Large intestine (tissue), 3 donors: ENCODE measurements around the gene JPH2. TPM values are rescaled to one million over a fixed set of nuclear protein-coding genes. Genes with fewer than 3 reads are reported as not detected.
"Not testable (repeated sequence)": the region's sequence is repeated elsewhere in the genome, so short reads cannot be mapped to it uniquely, and the experiment has no call there.

Experiments
- DNase-seq, 2 donors: peaks; one replicate each; pipeline versions ENCODE4 v3.0.0 to v3.0.0-alpha.2; 2013
- H3K27ac ChIP-seq: one replicate; pipeline ENCODE4 v1.5.1; 2013; ENCODE audit warnings: low read length
- H3K27me3 ChIP-seq: 2 replicates; pipeline ENCODE4 v1.6.1; 2013; ENCODE audit warnings: low read length; ENCODE audit not compliant: control insufficient read depth, insufficient read depth
- H3K36me3 ChIP-seq: 2 replicates; pipeline ENCODE4 v1.6.1; 2013; ENCODE audit warnings: low read length; ENCODE audit not compliant: control insufficient read depth, insufficient read depth
- H3K4me1 ChIP-seq: one replicate; pipeline ENCODE4 v1.6.1; 2013; ENCODE audit warnings: low read length; ENCODE audit not compliant: control insufficient read depth, insufficient read depth
- H3K4me3 ChIP-seq: one replicate; pipeline ENCODE4 v1.5.1; 2013; ENCODE audit warnings: low read length
- H3K9me3 ChIP-seq: one replicate; pipeline ENCODE4 v1.6.1; 2013; ENCODE audit warnings: mild to moderate bottlenecking, low read depth, low read length, moderate library complexity; ENCODE audit not compliant: control insufficient read depth
- WGBS: methylation state at CpG from one replicate; pipeline ENCODE4 v1.1.5; 2013; ENCODE audit warnings: low lambda C conversion rate; ENCODE audit not compliant: insufficient coverage; 5-methylcytosine and 5-hydroxymethylcytosine counted together
- polyA plus RNA-seq: library from polyadenylated mRNA; unstranded; fragments of 120-200 nt; gene quantifications from one replicate; pipeline ENCODE4 v1.2.1, GENCODE V29; 2013

The JPH2 gene
- polyA plus RNA-seq, 1 donor, result 15.6 TPM

GRCh38 chr20:44204156-44204831 lies 17.3 kb upstream of the JPH2 start:
- Histone ChIP-seq H3K27me3 (no peaks in the 10 kb centered on the region), H3K27ac (no peak overlapping the region), H3K9me3 (no peaks in the 10 kb centered on the region), H3K4me1 (peaks cover 6% of the 10 kb centered on the region), H3K36me3 (peaks cover 41% of the 10 kb centered on the region), H3K4me3 (no peak overlapping the region)
- no peak for DNase-seq
- 100% methylated on average over 4 of the region's 4 CpGs for WGBS

GRCh38 chr20:44203161-44203560 lies 16.2 kb upstream of the JPH2 start:
- H3K4me1 ChIP-seq, result peaks cover 2% of the 10 kb centered on the region
- H3K4me3 ChIP-seq, result no peak overlapping the region
- H3K27me3 ChIP-seq, result no peaks in the 10 kb centered on the region
- WGBS, result 100% methylated on average over 1 of the region's 2 CpGs
- no peak for DNase-seq
- H3K27ac ChIP-seq, result no peak overlapping the region
- H3K9me3 ChIP-seq, result no peaks in the 10 kb centered on the region
- peaks cover 48% of the 10 kb centered on the region for H3K36me3 ChIP-seq

DNA sequence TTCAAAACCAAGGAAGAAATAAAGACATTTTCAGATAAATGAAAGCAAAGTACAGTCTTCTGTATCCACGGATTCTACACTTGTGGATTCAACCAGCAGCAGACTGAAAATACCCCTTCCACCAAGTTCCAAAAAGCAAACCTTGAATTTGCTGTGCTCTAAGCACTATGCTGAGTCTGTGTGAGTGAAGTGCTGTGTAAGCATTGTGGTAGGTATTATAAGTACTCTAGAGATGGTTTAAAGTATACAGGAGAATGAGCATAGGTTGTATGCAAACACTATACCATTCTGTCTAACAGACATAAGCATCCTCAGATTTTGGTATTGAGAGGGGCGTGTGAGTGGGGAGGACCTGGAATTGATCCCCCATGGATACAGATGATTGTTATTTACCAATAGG lies 14.0 kb upstream of the JPH2 start:
- WGBS, result 100% methylated on average over 1 of the region's 2 CpGs
- H3K36me3 ChIP-seq, result peaks cover 66% of the 10 kb centered on the region
- no peaks in the 10 kb centered on the region for H3K9me3 ChIP-seq
- no peaks in the 10 kb centered on the region for H3K4me1 ChIP-seq
- H3K27me3 ChIP-seq, result no peaks in the 10 kb centered on the region
- H3K4me3 ChIP-seq, result no peak overlapping the region
- no peak for DNase-seq
- no peak overlapping the region for H3K27ac ChIP-seq

GRCh38 chr20:44200371-44200770 lies 13.4 kb upstream of the JPH2 start:
- Histone ChIP-seq H3K27ac (no peak overlapping the region), H3K4me1 (no peaks in the 10 kb centered on the region), H3K9me3 (no peaks in the 10 kb centered on the region), H3K36me3 (peaks cover 65% of the 10 kb centered on the region), H3K27me3 (no peaks in the 10 kb centered on the region), H3K4me3 (no peak overlapping the region)
- no peak for DNase-seq
- 78% methylated on average over 3 of the region's 4 CpGs for WGBS

DNA sequence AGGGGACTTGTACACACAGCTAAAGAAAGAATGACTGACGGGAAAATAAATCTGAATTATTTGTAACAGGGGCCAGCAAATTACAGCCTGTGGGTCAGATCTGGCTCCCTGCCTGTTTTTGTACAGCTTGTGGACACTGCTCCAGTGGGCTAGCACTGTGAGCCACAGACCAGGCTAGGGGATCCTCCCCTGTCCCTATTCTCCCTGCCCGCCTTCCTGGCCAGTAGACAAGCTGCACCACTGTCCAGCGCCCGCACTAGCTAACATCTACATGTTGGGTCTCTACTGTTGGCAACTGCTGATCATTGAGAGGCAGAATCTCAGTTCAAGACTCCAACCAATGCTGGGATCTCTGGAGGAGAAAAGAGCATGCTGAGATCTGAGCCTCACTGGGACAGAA lies 12.9 kb upstream of the JPH2 start:
- no peak for DNase-seq
- no peak overlapping the region for H3K4me3 ChIP-seq
- H3K36me3 ChIP-seq, result peaks cover 62% of the 10 kb centered on the region
- H3K9me3 ChIP-seq, result no peaks in the 10 kb centered on the region
- no peaks in the 10 kb centered on the region for H3K4me1 ChIP-seq
- no CpG with 5 or more reads among the region's 4 CpGs for WGBS
- H3K27ac ChIP-seq, result no peak overlapping the region
- no peaks in the 10 kb centered on the region for H3K27me3 ChIP-seq

- no peak overlapping the region for H3K27ac ChIP-seq
- H3K4me3 ChIP-seq, result no peak overlapping the region
- WGBS, result no CpG with 5 or more reads among the region's 4 CpGs
- peaks cover 56% of the 10 kb centered on the region for H3K36me3 ChIP-seq
- H3K27me3 ChIP-seq, result no peaks in the 10 kb centered on the region
- H3K4me1 ChIP-seq, result no peaks in the 10 kb centered on the region
- no peak for DNase-seq
- H3K9me3 ChIP-seq, result no peaks in the 10 kb centered on the region
These were observed 11.9 kb upstream of the JPH2 start for GRCh38 chr20:44198872-44199271.

- H3K27ac ChIP-seq, result no peak overlapping the region
- H3K27me3 ChIP-seq, result no peaks in the 10 kb centered on the region
- no peak overlapping the region for H3K4me3 ChIP-seq
- H3K36me3 ChIP-seq, result peaks cover 44% of the 10 kb centered on the region
- 100% methylated on average over 1 of the region's 3 CpGs for WGBS
- H3K4me1 ChIP-seq, result no peaks in the 10 kb centered on the region
- DNase-seq, result no peak
- no peaks in the 10 kb centered on the region for H3K9me3 ChIP-seq
These were observed 9.3 kb upstream of the JPH2 start for GRCh38 chr20:44196271-44196670.

DNA sequence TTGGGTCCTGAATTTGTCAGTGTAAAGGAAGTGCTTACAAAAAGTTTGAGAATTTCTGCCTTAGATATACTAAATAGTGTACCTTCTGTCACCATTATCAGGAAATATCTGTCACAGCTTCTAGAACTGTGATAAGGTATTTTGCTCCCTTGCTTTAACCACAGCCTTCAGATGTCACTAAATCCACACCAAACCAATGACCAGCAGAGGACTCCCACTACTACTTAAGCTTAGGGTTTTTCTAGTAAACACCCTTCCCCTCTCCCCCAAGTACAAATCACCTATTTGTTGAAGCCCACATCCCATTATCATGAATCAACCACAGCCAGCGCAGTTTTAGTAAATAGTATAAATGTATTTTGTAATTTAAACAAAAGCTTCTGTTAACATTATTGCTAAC lies 8.6 kb upstream of the JPH2 start:
- Histone ChIP-seq H3K27ac (no peak overlapping the region), H3K36me3 (peaks cover 40% of the 10 kb centered on the region), H3K27me3 (peaks cover 2% of the 10 kb centered on the region), H3K4me1 (no peaks in the 10 kb centered on the region), H3K9me3 (no peaks in the 10 kb centered on the region), H3K4me3 (no peak overlapping the region)
- no CpG with 5 or more reads among the region's 1 CpG for WGBS
- DNase-seq, result no peak

DNA sequence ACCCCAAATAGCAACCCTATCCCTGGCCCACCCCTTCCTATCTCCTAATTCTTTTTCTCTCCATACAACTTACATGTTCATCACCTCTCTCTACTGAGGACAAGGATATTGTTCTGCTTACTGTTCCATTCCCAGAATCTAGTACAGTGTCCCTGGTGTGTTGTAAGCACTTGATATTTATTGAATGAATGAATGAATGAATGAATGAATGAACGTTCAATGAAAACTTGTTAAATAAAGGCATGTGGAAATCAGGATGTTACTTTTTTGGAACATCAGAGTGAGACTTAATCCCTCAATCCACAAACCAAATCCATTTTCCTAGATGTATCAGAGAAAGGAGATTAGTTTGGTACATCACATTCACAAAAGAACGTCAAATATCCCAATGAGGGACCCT lies 6.8 kb upstream of the JPH2 start:
- 67% methylated on average over 2 of the region's 2 CpGs for WGBS
- no peak overlapping the region for H3K4me3 ChIP-seq
- H3K9me3 ChIP-seq, result no peaks in the 10 kb centered on the region
- peaks cover 2% of the 10 kb centered on the region for H3K27me3 ChIP-seq
- no peak for DNase-seq
- H3K4me1 ChIP-seq, result peaks cover under 1% of the 10 kb centered on the region
- peaks cover 25% of the 10 kb centered on the region for H3K36me3 ChIP-seq
- no peak overlapping the region for H3K27ac ChIP-seq

- DNase-seq, H3K27me3 ChIP-seq, H3K9me3 ChIP-seq, H3K27ac ChIP-seq, H3K36me3 ChIP-seq, H3K4me3 ChIP-seq: not testable (repeated sequence)
- H3K4me1 ChIP-seq, result peaks cover 13% of the 10 kb centered on the region
- WGBS, result no CpG with 5 or more reads among the region's 5 CpGs
These were observed 4.7 kb upstream of the JPH2 start for GRCh38 chr20:44191640-44192039.

GRCh38 chr20:44190197-44190852 lies 3.3 kb upstream of the JPH2 start:
- peak; percentile 49 to 51 for DNase-seq
- not testable (repeated sequence) for H3K9me3 ChIP-seq, H3K36me3 ChIP-seq, H3K4me3 ChIP-seq, H3K27me3 ChIP-seq, H3K27ac ChIP-seq
- WGBS, result 50% methylated on average over 3 of the region's 15 CpGs
- H3K4me1 ChIP-seq, result peaks cover 13% of the 10 kb centered on the region
